CD4-positive, CD25-positive, alpha-beta regulatory T cell (primary cell): Measurements from ENCODE around the gene SRRM5. TPM values are rescaled to one million over a fixed set of nuclear protein-coding genes. Genes with fewer than 3 reads are reported as not detected.

ENCODE experiments used
- ATAC-seq, 2 donors: fragments of 150-1000 bp; cut with Tn5 transposase; one replicate each; pipeline ENCODE4 v1.10.0; 2021; ENCODE audit warnings: low read depth in 2 of 2, moderate number of reproducible peaks in 2 of 2, moderate library complexity in 1 of 2
- DNase-seq, 3 donors: peaks; one replicate each; pipeline versions ENCODE4 v3.0.0 to v3.0.0-alpha.2; 2012 to 2022; ENCODE audit warnings: mixed read lengths in 1 of 3
- H3K27ac ChIP-seq: one replicate; pipeline ENCODE4 v1.7.0; 2013; ENCODE audit warnings: mild to moderate bottlenecking, low read length; ENCODE audit not compliant: insufficient read depth, poor library complexity, severe bottlenecking
- H3K27me3 ChIP-seq: one replicate; pipeline ENCODE4 v1.7.0; 2013; ENCODE audit warnings: low read length; ENCODE audit not compliant: control insufficient read depth, insufficient read depth
- H3K36me3 ChIP-seq: one replicate; pipeline ENCODE4 v1.7.0; 2013; ENCODE audit warnings: mild to moderate bottlenecking, low read length, moderate library complexity; ENCODE audit not compliant: control insufficient read depth, insufficient read depth
- H3K4me1 ChIP-seq: 2 replicates; pipeline ENCODE4 v1.7.0; 2013; ENCODE audit warnings: mild to moderate bottlenecking, low read length; ENCODE audit not compliant: insufficient read depth, control insufficient read depth, poor library complexity, severe bottlenecking
- H3K4me3 ChIP-seq: one replicate; pipeline ENCODE4 v1.7.0; 2013; ENCODE audit warnings: low read depth, mild to moderate bottlenecking, low read length, moderate library complexity
- H3K9me3 ChIP-seq, 2 experiments: 1 replicate in 1 of 2; 2 replicates in 1 of 2; pipeline ENCODE4 v1.7.0; 2013; ENCODE audit warnings: low read length in 2 of 2, mild to moderate bottlenecking in 1 of 2, moderate library complexity in 1 of 2; ENCODE audit not compliant: control insufficient read depth in 2 of 2
- H3K27ac Mint-ChIP-seq, 3 donors: one replicate each; pipeline ENCODE4 v1.8.0; 2020 to 2022; ENCODE audit warnings: mild to moderate bottlenecking in 3 of 3, mixed read lengths in 3 of 3, moderate library complexity in 2 of 3
- H3K27me3 Mint-ChIP-seq: one replicate; pipeline ENCODE4 v1.8.0; 2022; ENCODE audit warnings: mild to moderate bottlenecking, mixed read lengths
- H3K36me3 Mint-ChIP-seq: one replicate; pipeline ENCODE4 v1.8.0; 2020; ENCODE audit warnings: mixed read lengths
- H3K4me1 Mint-ChIP-seq, 4 donors: one replicate each; pipeline ENCODE4 v1.8.0; 2020 to 2022; ENCODE audit warnings: mixed read lengths in 4 of 4, mild to moderate bottlenecking in 1 of 4
- H3K4me3 Mint-ChIP-seq, 4 donors: one replicate each; pipeline ENCODE4 v1.8.0; 2020 to 2022; ENCODE audit warnings: mild to moderate bottlenecking in 4 of 4, mixed read lengths in 4 of 4, moderate library complexity in 3 of 4
- H3K9me3 Mint-ChIP-seq, 7 donors: one replicate each; pipeline ENCODE4 v1.8.0; 2020 to 2022; ENCODE audit warnings: mixed read lengths in 7 of 7, mild to moderate bottlenecking in 3 of 7, moderate library complexity in 2 of 7
- polyA plus RNA-seq, 4 donors: library from polyadenylated mRNA; unstranded; fragments of 300-500 nt; fragmentation: Illumina TruSeq; gene quantifications; one replicate each; pipeline ENCODE4 v1.2.3, GENCODE V29; 2021
- total RNA-seq: library from RNA; stranded (reverse); gene quantifications from one replicate; pipeline ENCODE4 v1.2.3, GENCODE V29; 2022

SRRM5 gene
- total and polyA plus RNA-seq, 5 donors from 2014 or later: 0.42 to 1.1 (median 0.64) TPM

GRCh38 chr19:43625918-43626579, 14.2 kb downstream of the SRRM5 start:
- Mint-ChIP-seq H3K27me3 (peaks cover 17% of the 10 kb centered on the region), H3K4me3 (peak overlapping the region in 1 of 4 donors; percentile 58), H3K27ac (no peak overlapping the region), H3K4me1 (peaks cover 5 to 26% (median 9%) of the 10 kb centered on the region in 4 donors), H3K36me3 (no peaks in the 10 kb centered on the region), H3K9me3 (no peaks in the 10 kb centered on the region)
- H3K9me3 ChIP-seq: no peaks in the 10 kb centered on the region
- H3K4me3 ChIP-seq: no peak overlapping the region
- no peak overlapping the region for H3K27ac ChIP-seq
- no peaks in the 10 kb centered on the region for H3K27me3 ChIP-seq
- ATAC-seq (no peak), DNase-seq (peak in 2 of 3 donors; percentile 11 to 28)
- H3K36me3 ChIP-seq: no peaks in the 10 kb centered on the region
- peaks cover 5% of the 10 kb centered on the region for H3K4me1 ChIP-seq

- H3K27ac Mint-ChIP-seq: no peak overlapping the region
- peaks cover under 1 to 24% (median 9%) of the 10 kb centered on the region in 4 donors for H3K4me1 Mint-ChIP-seq
- H3K27me3 ChIP-seq: no peaks in the 10 kb centered on the region
- peak overlapping the region in 2 of 4 donors; percentile 38 to 43 for H3K4me3 Mint-ChIP-seq
- no peaks in the 10 kb centered on the region for H3K36me3 ChIP-seq
- H3K9me3 Mint-ChIP-seq: no peaks in the 10 kb centered on the region
- no peak for DNase-seq
- no peak overlapping the region for H3K27ac ChIP-seq
- no peak for ATAC-seq
- H3K9me3 ChIP-seq: no peaks in the 10 kb centered on the region
- H3K27me3 Mint-ChIP-seq: peaks cover 18% of the 10 kb centered on the region
- H3K36me3 Mint-ChIP-seq: no peaks in the 10 kb centered on the region
- no peak overlapping the region for H3K4me3 ChIP-seq
- H3K4me1 ChIP-seq: peaks cover 5% of the 10 kb centered on the region
These were observed 14.9 kb downstream of the SRRM5 start for GRCh38 chr19:43626838-43627237.

GRCh38 chr19:43628646-43629326, 16.9 kb downstream of the SRRM5 start:
- H3K27ac Mint-ChIP-seq: peak overlapping the region in 1 of 3 donors; percentile 40
- DNase-seq: no peak
- ATAC-seq: no peak
- H3K4me1 Mint-ChIP-seq: peaks cover 0 to 24% (median 11%) of the 10 kb centered on the region in 4 donors
- no peaks in the 10 kb centered on the region for H3K9me3 ChIP-seq
- H3K4me3 ChIP-seq: no peak overlapping the region
- H3K9me3 Mint-ChIP-seq: no peaks in the 10 kb centered on the region
- peaks cover 5% of the 10 kb centered on the region for H3K4me1 ChIP-seq
- peaks cover 36% of the 10 kb centered on the region for H3K27me3 Mint-ChIP-seq
- H3K36me3 Mint-ChIP-seq: no peaks in the 10 kb centered on the region
- no peaks in the 10 kb centered on the region for H3K36me3 ChIP-seq
- no peaks in the 10 kb centered on the region for H3K27me3 ChIP-seq
- H3K27ac ChIP-seq: no peak overlapping the region
- no peak overlapping the region for H3K4me3 Mint-ChIP-seq

GRCh38 chr19:43631491-43631890, 19.6 kb downstream of the SRRM5 start:
- Histone ChIP-seq H3K27ac (no peak overlapping the region), H3K4me3 (no peak overlapping the region), H3K9me3 (no peaks in the 10 kb centered on the region), H3K4me1 (no peaks in the 10 kb centered on the region), H3K27me3 (no peaks in the 10 kb centered on the region), H3K36me3 (no peaks in the 10 kb centered on the region)
- DNase-seq (no peak), ATAC-seq (no peak)
- H3K9me3 Mint-ChIP-seq: no peaks in the 10 kb centered on the region
- peak overlapping the region in 1 of 3 donors; percentile 80 for H3K27ac Mint-ChIP-seq
- no peak overlapping the region for H3K4me3 Mint-ChIP-seq
- H3K4me1 Mint-ChIP-seq: peaks cover 0 to 11% (median 5%) of the 10 kb centered on the region in 4 donors
- peaks cover 52% of the 10 kb centered on the region for H3K27me3 Mint-ChIP-seq
- H3K36me3 Mint-ChIP-seq: no peaks in the 10 kb centered on the region

GRCh38 chr19:43633520-43633919, 21.6 kb downstream of the SRRM5 start:
- H3K4me3 ChIP-seq: no peak overlapping the region
- H3K36me3 ChIP-seq: no peaks in the 10 kb centered on the region
- no peaks in the 10 kb centered on the region for H3K9me3 ChIP-seq
- no peak overlapping the region for H3K4me3 Mint-ChIP-seq
- no peaks in the 10 kb centered on the region for H3K4me1 ChIP-seq
- no peak overlapping the region for H3K27ac Mint-ChIP-seq
- no peak for ATAC-seq
- H3K9me3 Mint-ChIP-seq: peaks cover 0 to 2% (median 0%) of the 10 kb centered on the region in 7 donors
- peaks cover 58% of the 10 kb centered on the region for H3K27me3 Mint-ChIP-seq
- DNase-seq: no peak
- H3K4me1 Mint-ChIP-seq: peaks cover 0 to 5% (median 1%) of the 10 kb centered on the region in 4 donors
- H3K27ac ChIP-seq: no peak overlapping the region
- H3K36me3 Mint-ChIP-seq: no peaks in the 10 kb centered on the region
- peaks cover 10% of the 10 kb centered on the region for H3K27me3 ChIP-seq

- peaks cover 59% of the 10 kb centered on the region for H3K27me3 Mint-ChIP-seq
- no peak for ATAC-seq
- no peak overlapping the region for H3K4me3 ChIP-seq
These were observed 22.2 kb downstream of the SRRM5 start for GRCh38 chr19:43634068-43634467.

GRCh38 chr19:43634506-43634871, 22.6 kb downstream of the SRRM5 start:
- H3K36me3 ChIP-seq: no peaks in the 10 kb centered on the region
- no peaks in the 10 kb centered on the region for H3K36me3 Mint-ChIP-seq
- H3K4me1 ChIP-seq: peaks cover 5% of the 10 kb centered on the region
- no peak overlapping the region for H3K4me3 ChIP-seq
- ATAC-seq: no peak
- H3K27ac Mint-ChIP-seq: no peak overlapping the region
- peaks cover 17% of the 10 kb centered on the region for H3K27me3 ChIP-seq
- peaks cover 0 to 2% (median 0%) of the 10 kb centered on the region in 7 donors for H3K9me3 Mint-ChIP-seq
- H3K27me3 Mint-ChIP-seq: peaks cover 61% of the 10 kb centered on the region
- no peak for DNase-seq
- H3K4me3 Mint-ChIP-seq: no peak overlapping the region
- peaks cover 0 to 11% (median 6%) of the 10 kb centered on the region in 4 donors for H3K4me1 Mint-ChIP-seq
- no peak overlapping the region for H3K27ac ChIP-seq
- H3K9me3 ChIP-seq: no peaks in the 10 kb centered on the region

More at GRCh38 chr19:43634068-43634467, 22.2 kb downstream of the SRRM5 start:
- H3K4me3 Mint-ChIP-seq: no peak overlapping the region
- no peaks in the 10 kb centered on the region for H3K9me3 ChIP-seq
- H3K36me3 Mint-ChIP-seq: no peaks in the 10 kb centered on the region
- H3K4me1 Mint-ChIP-seq: peaks cover 0 to 9% (median 5%) of the 10 kb centered on the region in 4 donors
- no peak for DNase-seq
- H3K4me1 ChIP-seq: peaks cover 1% of the 10 kb centered on the region
- H3K27ac ChIP-seq: no peak overlapping the region
- no peaks in the 10 kb centered on the region for H3K36me3 ChIP-seq
- H3K9me3 Mint-ChIP-seq: peaks cover 0 to 2% (median 0%) of the 10 kb centered on the region in 7 donors
- peaks cover 16% of the 10 kb centered on the region for H3K27me3 ChIP-seq
- no peak overlapping the region for H3K27ac Mint-ChIP-seq
